ENCODE results near the gene ZBTB16. TPM values are rescaled to one million over a fixed set of nuclear protein-coding genes. Genes with fewer than 3 reads are reported as not detected.

ZBTB16 gene
- polyA plus RNA-seq, 3 donors: 4.1 to 12.3 (median 8.3) TPM

- Histone ChIP-seq H3K4me2 (replicated peaks; ENCODE audit: extremely low read depth, low read length, poor library complexity, severe bottlenecking) (no peak overlapping the region), H3K9me3 (replicated peaks in 1 of 2; ENCODE audit: control insufficient read depth in 1 of 2, insufficient read depth in 1 of 2, low read length in 2 of 2) (no peaks in the 10 kb centered on the region), H4K20me1 (ENCODE audit: insufficient read depth, low read length) (no peaks in the 10 kb centered on the region), H3K79me2 (ENCODE audit: insufficient read depth, low read length) (no peaks in the 10 kb centered on the region), H2AFZ (ENCODE audit: insufficient read depth, low read depth, low read length, poor library complexity, severe bottlenecking) (no peak overlapping the region), H3K4me1 (ENCODE audit: control insufficient read depth in 1 of 2, insufficient read depth in 2 of 2, low read length in 2 of 2) (no peaks in the 10 kb centered on the region), H3K27ac (ENCODE audit: low read depth in 1 of 2, low read length in 2 of 2) (no peak overlapping the region), H3K36me3 (replicated peaks in 1 of 2; ENCODE audit: control insufficient read depth in 1 of 2, insufficient read depth in 2 of 2, low read length in 2 of 2) (no peaks in the 10 kb centered on the region), H3K9ac (ENCODE audit: insufficient read depth, low read length, poor library complexity, severe bottlenecking) (no peak overlapping the region), H3K4me3 (replicated peaks in 1 of 3; ENCODE audit: low read depth in 2 of 3, low read length in 3 of 3) (no peak overlapping the region), H3K27me3 (ENCODE audit: control insufficient read depth in 2 of 2, insufficient read depth in 2 of 2, low read length in 2 of 2) (no peaks in the 10 kb centered on the region)
- intact Hi-C loops (cut with micrococcal nuclease): no loop called here
- peaks cover 3 to 20% (median 11%) of the 10 kb centered on the region in 3 donors for H3K27me3 Mint-ChIP-seq (ENCODE audit: low read depth in 3 of 3)
- no peak for TF ChIP-seq CTCF (IDR thresholded peaks at IDR 0.05)
- H3K4me3 Mint-ChIP-seq: no peak overlapping the region
- H3K4me1 Mint-ChIP-seq: no peaks in the 10 kb centered on the region
- no peaks in the 10 kb centered on the region for H3K36me3 Mint-ChIP-seq
- DNase-seq: no peak
- H3K27ac Mint-ChIP-seq: no peak overlapping the region
- H3K9me3 Mint-ChIP-seq: no peaks in the 10 kb centered on the region
- no CpG with 5 or more reads among the region's 1 CpG for WGBS (ENCODE audit: insufficient coverage)
These were observed 222.0 kb downstream of the ZBTB16 start for GRCh38 chr11:114281388-114281956.

- DNase-seq: no peak
- no peak overlapping the region for H3K27ac ChIP-seq (ENCODE audit: low read depth in 1 of 2, low read length in 2 of 2)
- intact Hi-C loops (cut with micrococcal nuclease): no loop called here
- WGBS (ENCODE audit: insufficient coverage): no CpG with 5 or more reads among the region's 3 CpGs
- no peak overlapping the region for H3K9ac ChIP-seq (ENCODE audit: insufficient read depth, low read length, poor library complexity, severe bottlenecking)
- H3K27me3 ChIP-seq (ENCODE audit: control insufficient read depth in 2 of 2, insufficient read depth in 2 of 2, low read length in 2 of 2): no peaks in the 10 kb centered on the region
- H3K4me1 ChIP-seq (ENCODE audit: control insufficient read depth in 1 of 2, insufficient read depth in 2 of 2, low read length in 2 of 2): no peaks in the 10 kb centered on the region
- H2AFZ ChIP-seq (ENCODE audit: insufficient read depth, low read depth, low read length, poor library complexity, severe bottlenecking): no peak overlapping the region
- H3K4me2 ChIP-seq (replicated peaks; ENCODE audit: extremely low read depth, low read length, poor library complexity, severe bottlenecking): no peak overlapping the region
- H4K20me1 ChIP-seq (ENCODE audit: insufficient read depth, low read length): no peaks in the 10 kb centered on the region
- H3K9me3 ChIP-seq (replicated peaks in 1 of 2; ENCODE audit: control insufficient read depth in 1 of 2, insufficient read depth in 1 of 2, low read length in 2 of 2): no peaks in the 10 kb centered on the region
- H3K4me1 Mint-ChIP-seq: no peaks in the 10 kb centered on the region
- no peak overlapping the region for H3K4me3 Mint-ChIP-seq
- H3K27ac Mint-ChIP-seq: no peak overlapping the region
- no peaks in the 10 kb centered on the region for H3K9me3 Mint-ChIP-seq
- H3K27me3 Mint-ChIP-seq (ENCODE audit: low read depth in 3 of 3): peaks cover 3 to 15% (median 7%) of the 10 kb centered on the region in 3 donors
- no peaks in the 10 kb centered on the region for H3K36me3 ChIP-seq (replicated peaks in 1 of 2; ENCODE audit: control insufficient read depth in 1 of 2, insufficient read depth in 2 of 2, low read length in 2 of 2)
- no peaks in the 10 kb centered on the region for H3K36me3 Mint-ChIP-seq
- TF ChIP-seq CTCF (IDR thresholded peaks at IDR 0.05): no peak
- no peaks in the 10 kb centered on the region for H3K79me2 ChIP-seq (ENCODE audit: insufficient read depth, low read length)
- no peak overlapping the region for H3K4me3 ChIP-seq (replicated peaks in 1 of 3; ENCODE audit: low read depth in 2 of 3, low read length in 3 of 3)
These were observed 223.0 kb downstream of the ZBTB16 start for GRCh38 chr11:114282488-114282887.
